ENCODE data around the gene OXSM.

DNA sequence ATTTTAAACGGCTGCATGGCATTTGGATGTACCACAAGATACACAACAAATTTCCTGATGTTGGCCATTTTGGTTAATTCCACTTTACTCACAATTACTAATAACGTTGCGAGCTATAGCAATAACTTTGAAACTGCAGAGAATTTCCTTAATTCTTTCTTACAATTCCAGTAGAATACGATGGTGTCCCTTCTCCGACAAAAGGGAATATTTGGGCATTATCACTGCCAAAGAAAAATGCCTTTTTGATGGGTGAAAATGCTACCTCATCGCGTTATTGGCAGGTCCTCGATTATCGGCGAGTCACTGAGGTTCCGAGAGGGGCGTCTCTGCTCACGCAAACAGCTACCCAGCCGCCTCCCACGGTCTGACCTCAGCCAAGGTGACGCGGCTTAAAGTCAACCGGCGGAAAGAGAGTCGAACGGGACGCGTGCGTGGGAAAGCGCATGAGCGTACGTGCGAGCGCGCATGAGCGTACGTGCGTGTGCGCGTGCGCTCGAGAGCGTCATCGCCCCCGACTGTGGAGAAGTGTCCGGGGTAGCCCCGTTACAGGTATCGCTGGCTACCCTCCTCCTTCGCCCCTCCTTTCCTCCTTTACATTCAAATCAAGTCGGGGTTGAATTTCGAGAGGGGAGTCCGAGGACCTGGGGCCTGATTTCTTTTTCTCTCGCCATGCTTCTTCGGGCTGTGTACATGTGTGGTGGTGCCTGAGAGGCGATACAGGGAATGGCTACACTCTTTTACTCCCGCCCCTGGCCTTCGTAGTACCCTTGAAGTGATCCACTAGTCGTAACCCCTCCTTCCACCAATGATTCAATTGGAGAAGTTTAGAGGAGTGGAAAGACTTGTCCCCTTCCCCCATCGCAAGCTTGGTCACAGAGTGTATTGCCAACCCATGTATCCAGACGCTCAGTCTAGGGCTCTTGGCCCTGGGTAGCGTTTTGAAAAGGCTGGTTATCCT, at the start of gene OXSM:
- TF ChIP-seq, protein P1, sequence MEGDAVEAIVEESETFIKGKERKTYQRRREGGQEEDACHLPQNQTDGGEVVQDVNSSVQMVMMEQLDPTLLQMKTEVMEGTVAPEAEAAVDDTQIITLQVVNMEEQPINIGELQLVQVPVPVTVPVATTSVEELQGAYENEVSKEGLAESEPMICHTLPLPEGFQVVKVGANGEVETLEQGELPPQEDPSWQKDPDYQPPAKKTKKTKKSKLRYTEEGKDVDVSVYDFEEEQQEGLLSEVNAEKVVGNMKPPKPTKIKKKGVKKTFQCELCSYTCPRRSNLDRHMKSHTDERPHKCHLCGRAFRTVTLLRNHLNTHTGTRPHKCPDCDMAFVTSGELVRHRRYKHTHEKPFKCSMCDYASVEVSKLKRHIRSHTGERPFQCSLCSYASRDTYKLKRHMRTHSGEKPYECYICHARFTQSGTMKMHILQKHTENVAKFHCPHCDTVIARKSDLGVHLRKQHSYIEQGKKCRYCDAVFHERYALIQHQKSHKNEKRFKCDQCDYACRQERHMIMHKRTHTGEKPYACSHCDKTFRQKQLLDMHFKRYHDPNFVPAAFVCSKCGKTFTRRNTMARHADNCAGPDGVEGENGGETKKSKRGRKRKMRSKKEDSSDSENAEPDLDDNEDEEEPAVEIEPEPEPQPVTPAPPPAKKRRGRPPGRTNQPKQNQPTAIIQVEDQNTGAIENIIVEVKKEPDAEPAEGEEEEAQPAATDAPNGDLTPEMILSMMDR (optimal IDR thresholded peaks at IDR 0.05 in 1 of 3, IDR thresholded peaks at IDR 0.05 in 1 of 3, conservative IDR thresholded peaks at IDR 0.05 in 1 of 3; ENCODE audit: extremely low read depth in 1 of 3, insufficient read depth in 2 of 3, low read length in 3 of 3), result no peak
- no peak for TF ChIP-seq EZH2 (IDR thresholded peaks at IDR 0.05; ENCODE audit: low read length)

All from keratinocyte (primary cell).